HG02763 (cell line): ENCODE measurements around the gene LRRC31.
A peak's percentile ranks its signal among the peaks of the same experiment; 100 is the strongest.

ENCODE experiments used
- ATAC-seq: cut with Tn5 transposase; IDR thresholded peaks from one replicate; pipeline ENCODE4 v1.9.1; 2021; ENCODE audit warnings: mild to moderate bottlenecking, moderate library complexity; ENCODE audit not compliant: unreplicated experiment

The LRRC31 gene

GRCh38 chr3:169864270-169864669 is 5.5 kb downstream of the LRRC31 start:
- no peak for ATAC-seq

- peak; percentile 69 for ATAC-seq
These were observed 6.3 kb downstream of the LRRC31 start for GRCh38 chr3:169863458-169863899.

- no peak for ATAC-seq
These were observed 7.9 kb downstream of the LRRC31 start for GRCh38 chr3:169861871-169862270.

GRCh38 chr3:169857811-169858210 is 11.9 kb downstream of the LRRC31 start:
- no peak for ATAC-seq

GRCh38 chr3:169855514-169855913 is 14.2 kb downstream of the LRRC31 start:
- ATAC-seq = no peak

- no peak for ATAC-seq
These were observed 19.1 kb downstream of the LRRC31 start for GRCh38 chr3:169850618-169851017.

GRCh38 chr3:169848741-169849140 is 21.0 kb downstream of the LRRC31 start:
- no peak for ATAC-seq

- ATAC-seq = no peak
These were observed 21.8 kb downstream of the LRRC31 start for GRCh38 chr3:169847896-169848295.

GRCh38 chr3:169846458-169847193 is 23.1 kb downstream of the LRRC31 start:
- peak; percentile 93 for ATAC-seq

GRCh38 chr3:169842960-169843359 is 26.8 kb downstream of the LRRC31 start:
- ATAC-seq = no peak

- peak; percentile 48 for ATAC-seq
These were observed 28.6 kb downstream of the LRRC31 start for GRCh38 chr3:169841171-169841570.

GRCh38 chr3:169838511-169839030 is 31.2 kb downstream of the LRRC31 start:
- no peak for ATAC-seq

- no peak for ATAC-seq
These were observed 32.8 kb downstream of the LRRC31 start for GRCh38 chr3:169836942-169837275.

GRCh38 chr3:169836078-169836941 is 33.4 kb downstream of the LRRC31 start:
- ATAC-seq = peak; percentile 87

GRCh38 chr3:169835533-169835932 is 34.2 kb downstream of the LRRC31 start:
- ATAC-seq = no peak

GRCh38 chr3:169827712-169828111 is 42.0 kb downstream of the LRRC31 start:
- ATAC-seq = no peak

- ATAC-seq = no peak
These were observed 44.4 kb downstream of the LRRC31 start for GRCh38 chr3:169825316-169825715.

- ATAC-seq = no peak
These were observed 46.8 kb downstream of the LRRC31 start for GRCh38 chr3:169822983-169823382.

- no peak for ATAC-seq
These were observed 47.2 kb downstream of the LRRC31 start for GRCh38 chr3:169822540-169822939.

- no peak for ATAC-seq
These were observed 47.6 kb downstream of the LRRC31 start for GRCh38 chr3:169822091-169822490.

GRCh38 chr3:169818316-169818715 is 51.4 kb downstream of the LRRC31 start:
- ATAC-seq = no peak

- no peak for ATAC-seq
These were observed 54.1 kb downstream of the LRRC31 start for GRCh38 chr3:169815590-169816150.
